Measurements from ENCODE around the gene GGA1.
A peak's percentile ranks its signal among the peaks of the same experiment; 100 is the strongest.

GRCh38 chr22:37561212-37562048 lies 47.2 kb upstream of the GGA1 start:
- peak in 3 of 4 donors; percentile 10 to 58 (median 49) for TF ChIP-seq POLR2A (IDR thresholded peaks at IDR 0.05)
- TF ChIP-seq CTCF (IDR thresholded peaks at IDR 0.05), result peak; percentile 83 to 93 (median 88)
- peak; percentile 69 to 80 for TF ChIP-seq POLR2AphosphoS5 (IDR thresholded peaks at IDR 0.05)
- TF ChIP-seq EP300 (IDR thresholded peaks at IDR 0.05), result peak in 2 of 4 donors; percentile 16 to 70

Data from upper lobe of left lung (tissue), 4 donors.